Uterus (tissue), 2 donors: ENCODE data around the gene LPP.

ENCODE experiments used
- POLR2A ChIP-seq, 2 donors: fragments of 450-650 bp; IDR thresholded peaks; one replicate each; pipeline ENCODE4 v1.6.1; 2016; ENCODE audit warnings: antibody characterized with exemption in 2 of 2, mild to moderate bottlenecking in 1 of 2, moderate library complexity in 1 of 2
- TF ChIP-seq, protein P1 (sequence below), 4 experiments: fragments of 200-600 bp in 2 of 4; fragments of 450-650 bp in 2 of 4; sonication (generic) in 2 of 4; IDR thresholded peaks; one replicate each; pipeline ENCODE4 v1.5.1; 2016 to 2019; ENCODE audit warnings: antibody characterized with exemption in 4 of 4, mild to moderate bottlenecking in 2 of 4, moderate library complexity in 1 of 4

DNA sequence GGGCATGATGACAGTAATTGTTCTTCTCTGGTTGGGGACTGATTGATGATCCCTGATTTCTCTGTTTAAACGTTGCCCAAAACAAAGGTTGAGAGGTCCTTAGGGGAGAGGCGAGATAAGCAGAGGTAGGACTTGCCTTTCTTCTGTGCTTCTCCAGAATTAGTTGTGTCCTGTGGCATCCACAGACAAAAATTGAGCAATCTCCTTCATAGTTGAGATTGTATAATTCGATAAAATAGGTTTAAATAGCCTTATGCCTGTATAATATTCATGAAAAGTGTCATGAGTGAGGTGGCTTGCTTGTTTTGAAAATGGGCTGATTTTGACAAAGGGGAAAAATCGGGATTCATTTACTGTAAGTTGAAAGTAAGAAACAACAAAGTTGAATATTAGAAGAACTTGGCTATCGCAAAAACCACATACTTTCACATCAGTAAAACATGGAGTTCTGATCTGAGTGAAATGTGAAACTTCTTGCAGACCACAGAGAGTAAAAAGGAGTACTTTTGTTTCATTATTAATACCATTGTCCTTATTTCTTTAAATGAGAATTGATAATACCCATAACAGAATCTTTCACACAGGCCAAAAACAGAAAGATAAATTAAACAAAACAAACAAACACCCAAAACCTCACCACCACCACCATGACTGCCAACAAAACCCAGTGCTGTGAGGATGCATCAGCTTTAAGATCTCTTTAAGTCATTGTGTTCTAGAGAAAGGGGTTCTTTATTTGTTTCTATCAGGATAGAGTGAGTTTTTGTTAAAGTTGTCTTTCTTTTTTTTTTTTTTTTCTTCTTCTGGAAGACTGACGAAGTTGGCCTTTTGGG, 155.7 kb downstream of the LPP start:
- no peak for TF ChIP-seq POLR2A (IDR thresholded peaks at IDR 0.05)
- TF ChIP-seq, protein P1, sequence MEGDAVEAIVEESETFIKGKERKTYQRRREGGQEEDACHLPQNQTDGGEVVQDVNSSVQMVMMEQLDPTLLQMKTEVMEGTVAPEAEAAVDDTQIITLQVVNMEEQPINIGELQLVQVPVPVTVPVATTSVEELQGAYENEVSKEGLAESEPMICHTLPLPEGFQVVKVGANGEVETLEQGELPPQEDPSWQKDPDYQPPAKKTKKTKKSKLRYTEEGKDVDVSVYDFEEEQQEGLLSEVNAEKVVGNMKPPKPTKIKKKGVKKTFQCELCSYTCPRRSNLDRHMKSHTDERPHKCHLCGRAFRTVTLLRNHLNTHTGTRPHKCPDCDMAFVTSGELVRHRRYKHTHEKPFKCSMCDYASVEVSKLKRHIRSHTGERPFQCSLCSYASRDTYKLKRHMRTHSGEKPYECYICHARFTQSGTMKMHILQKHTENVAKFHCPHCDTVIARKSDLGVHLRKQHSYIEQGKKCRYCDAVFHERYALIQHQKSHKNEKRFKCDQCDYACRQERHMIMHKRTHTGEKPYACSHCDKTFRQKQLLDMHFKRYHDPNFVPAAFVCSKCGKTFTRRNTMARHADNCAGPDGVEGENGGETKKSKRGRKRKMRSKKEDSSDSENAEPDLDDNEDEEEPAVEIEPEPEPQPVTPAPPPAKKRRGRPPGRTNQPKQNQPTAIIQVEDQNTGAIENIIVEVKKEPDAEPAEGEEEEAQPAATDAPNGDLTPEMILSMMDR (IDR thresholded peaks at IDR 0.05) = no peak
